A549 treated with RU486 at 1 μM for 4 hours (cell line): Measurements from ENCODE around the gene LPAR6. TPM values are rescaled to one million over a fixed set of nuclear protein-coding genes. Genes with fewer than 3 reads are reported as not detected.

Experiments
- total RNA-seq: library from RNA; stranded (reverse); fragments of 200-300 nt; extraction: Qiagen RNA extraction; gene quantifications from 5 replicates; pipeline ENCODE4 v1.2.3, GENCODE V29; 2022; ENCODE audit warnings: low read depth

Gene LPAR6
- 0.18 to 1.5 TPM (median 0.82 TPM) in 5 replicates for total RNA-seq

GRCh38 chr13:48412881-48413351 is at the start of gene LPAR6:
Gene LPAR6 (minus strand): TSS chr13:48413113. CDS start chr13:48412423, 690 bp downstream.

Other genes with a start within 250 kb of the LPAR6 start
- gene ITM2B, start 179.9 kb downstream of the LPAR6 start, total RNA-seq: 121 to 178 TPM (median 150 TPM) in 5 replicates
- gene RB1, start 109.4 kb downstream of the LPAR6 start, total RNA-seq: 10.4 to 16.9 TPM (median 12.8 TPM) in 5 replicates
- 1.1 to 1.4 TPM (median 1.2 TPM) in 5 replicates for gene RCBTB2, start 120.0 kb upstream of the LPAR6 start, total RNA-seq
- gene CYSLTR2, start 240.8 kb upstream of the LPAR6 start, total RNA-seq: not detected in 5 replicates